Lower lobe of right lung (tissue), 2 donors: ENCODE measurements around the gene LDLR. TPM values are rescaled to one million over a fixed set of nuclear protein-coding genes. Genes with fewer than 3 reads are reported as not detected.

ENCODE experiments used
- ATAC-seq, 2 donors: fragments of 200-7000 bp; cut with Tn5 transposase; one replicate each; pipeline ENCODE4 v1.9.1; 2020 to 2022; ENCODE audit warnings: mild to moderate bottlenecking in 2 of 2, moderate library complexity in 2 of 2
- DNase-seq: peaks from one replicate; pipeline ENCODE4 v3.0.0-alpha.2; 2020
- H3K27ac ChIP-seq: fragments of 200-600 bp; one replicate; pipeline ENCODE4 v1.8.0; 2022
- H3K27me3 ChIP-seq: fragments of 200-600 bp; one replicate; pipeline ENCODE4 v1.8.0; 2022; ENCODE audit warnings: low read depth
- H3K36me3 ChIP-seq: fragments of 200-600 bp; one replicate; pipeline ENCODE4 v1.8.0; 2022; ENCODE audit warnings: mild to moderate bottlenecking
- H3K4me1 ChIP-seq: fragments of 200-600 bp; one replicate; pipeline ENCODE4 v1.8.0; 2022
- H3K4me3 ChIP-seq: fragments of 200-600 bp; one replicate; pipeline ENCODE4 v1.8.0; 2022; ENCODE audit warnings: mild to moderate bottlenecking
- H3K9me3 ChIP-seq: fragments of 200-600 bp; one replicate; pipeline ENCODE4 v1.8.0; 2022
- CTCF ChIP-seq: fragments of 200-600 bp; IDR thresholded peaks from one replicate; pipeline ENCODE4 v1.8.0; 2022; ENCODE audit warnings: antibody characterized with exemption, mild to moderate bottlenecking
- intact Hi-C: fragments of 100-400 bp; cut with DNase I; formaldehyde crosslinking; loops from one replicate; pipeline ENCODE4 v1.11.0; 2022
- microRNA-seq: library from miRNA; unstranded; fragments of <30 nt; microRNA quantifications from one replicate; pipeline ENCODE4 v1.2.0, GENCODE V29; 2020; ENCODE audit warnings: borderline number of aligned reads
- total RNA-seq: library from RNA; stranded (reverse); fragmentation: NEBNext Ultra II Directional; extraction: Animal tissue kit (Norgen Biotek cat#: 25700); gene quantifications from one replicate; pipeline ENCODE4 v1.2.1, GENCODE V29; 2021
- donor health status: DM: no; HTN: yes; CAD: no; lungs with severe emphysema.

LDLR gene
- total RNA-seq, 1 donor from 2014 or later = 147 TPM

GRCh38 chr19:11181488-11181887 is 92.2 kb downstream of the LDLR start:
- Histone ChIP-seq H3K36me3 (peaks cover 72% of the 10 kb centered on the region), H3K4me1 (peaks cover 27% of the 10 kb centered on the region), H3K27me3 (no peaks in the 10 kb centered on the region), H3K27ac (no peak overlapping the region), H3K4me3 (no peak overlapping the region), H3K9me3 (no peaks in the 10 kb centered on the region)
- no peak for TF ChIP-seq CTCF
- ATAC-seq (no peak), DNase-seq (no peak)
- intact Hi-C loops = no loop called here

Small RNAs within 50 kb of the gene (microRNA-seq; reads per million reads assigned to microRNA genes)
- gene MIR6886 = not detected

Other genes with a start within 250 kb of the LDLR start
- 11.7 TPM for gene C19orf38, start 241.0 kb upstream of the LDLR start, total RNA-seq
- gene CARM1, start 217.9 kb upstream of the LDLR start, total RNA-seq = 27.5 TPM
- 42.2 TPM for gene YIPF2, start 160.8 kb upstream of the LDLR start, total RNA-seq
- gene TIMM29, start 160.7 kb upstream of the LDLR start, total RNA-seq = 17.3 TPM
- 85.0 TPM for gene SMARCA4, start 128.4 kb upstream of the LDLR start, total RNA-seq
- gene SPC24, start 66.3 kb downstream of the LDLR start, total RNA-seq = 1.8 TPM
- 191 TPM for gene KANK2, start 108.1 kb downstream of the LDLR start, total RNA-seq
- not detected for gene ANGPTL8, start 150.2 kb downstream of the LDLR start, total RNA-seq
- gene DOCK6, start 173.1 kb downstream of the LDLR start, total RNA-seq = 106 TPM
- not detected for gene TSPAN16, start 206.7 kb downstream of the LDLR start, total RNA-seq